Measurements from ENCODE around the gene UNK. TPM values are rescaled to one million over a fixed set of nuclear protein-coding genes. Genes with fewer than 3 reads are reported as not detected.

UNK gene
- total and polyA plus RNA-seq, 9 of the 15 experiments (the other 6 are each of a cell fraction or from before 2014, with no cell fraction given), result 12.8 to 38.6 (median 24.8) TPM

GRCh38 chr17:75855310-75856061 is 70.9 kb downstream of the UNK start, which contains the start of gene WBP2 (continued):
- TF ChIP-seq CHD7 (IDR thresholded peaks at IDR 0.05; ENCODE audit: low read depth, low read length), result no peak
- no peak for TF ChIP-seq SMAD3 (CRISPR knock-in tag; conservative IDR thresholded peaks at IDR 0.05)
- TF ChIP-seq MECOM (CRISPR knock-in tag; IDR thresholded peaks at IDR 0.05), result no peak
- TF ChIP-seq ZNF24 (IDR thresholded peaks at IDR 0.05), result peak; percentile 98
- peak; percentile 52 for TF ChIP-seq GMEB1 (CRISPR knock-in tag; IDR thresholded peaks at IDR 0.05)
- TF ChIP-seq NFATC3 (IDR thresholded peaks at IDR 0.05), result no peak
- TF ChIP-seq NFE2 (IDR thresholded peaks at IDR 0.05; ENCODE audit: low read depth), result no peak
- TF ChIP-seq NCOA2 (IDR thresholded peaks at IDR 0.05; ENCODE audit: partially characterized antibody in 2 of 2), result no peak
- TF ChIP-seq ZKSCAN3 (CRISPR knock-in tag; IDR thresholded peaks at IDR 0.05), result no peak
- no peak for TF ChIP-seq HDGF (IDR thresholded peaks at IDR 0.05)
- TF ChIP-seq RBFOX2 (IDR thresholded peaks at IDR 0.05; ENCODE audit: low read depth, low read length), result peak; percentile 99
- TF ChIP-seq TAF9B (IDR thresholded peaks at IDR 0.05; ENCODE audit: partially characterized antibody), result peak; percentile 63
- TF ChIP-seq SMARCA4 (IDR thresholded peaks at IDR 0.05), result no peak
- no peak for TF ChIP-seq TCF7 (IDR thresholded peaks at IDR 0.05; ENCODE audit: borderline replicate concordance)
- TF ChIP-seq HMGXB4 (CRISPR knock-in tag; IDR thresholded peaks at IDR 0.05), result 0 out of 2 replicates have a peak, but pooled peaks have one; percentile 43
